NCI-H128 (cell line): ENCODE results near the gene MYH11.
"Not testable (repeated sequence)": the region's sequence is repeated elsewhere in the genome, so short reads cannot be mapped to it uniquely, and the experiment has no call there.

Experiments
- DNase-seq: peaks from one replicate; lab custom pipeline; 2025; ENCODE audit not compliant: unreplicated experiment; lab: John Stamatoyannopoulos, UW

MYH11 gene

GRCh38 chr16:15757077-15757386 is 99.8 kb downstream of the MYH11 start:
- no peak for DNase-seq

DNA sequence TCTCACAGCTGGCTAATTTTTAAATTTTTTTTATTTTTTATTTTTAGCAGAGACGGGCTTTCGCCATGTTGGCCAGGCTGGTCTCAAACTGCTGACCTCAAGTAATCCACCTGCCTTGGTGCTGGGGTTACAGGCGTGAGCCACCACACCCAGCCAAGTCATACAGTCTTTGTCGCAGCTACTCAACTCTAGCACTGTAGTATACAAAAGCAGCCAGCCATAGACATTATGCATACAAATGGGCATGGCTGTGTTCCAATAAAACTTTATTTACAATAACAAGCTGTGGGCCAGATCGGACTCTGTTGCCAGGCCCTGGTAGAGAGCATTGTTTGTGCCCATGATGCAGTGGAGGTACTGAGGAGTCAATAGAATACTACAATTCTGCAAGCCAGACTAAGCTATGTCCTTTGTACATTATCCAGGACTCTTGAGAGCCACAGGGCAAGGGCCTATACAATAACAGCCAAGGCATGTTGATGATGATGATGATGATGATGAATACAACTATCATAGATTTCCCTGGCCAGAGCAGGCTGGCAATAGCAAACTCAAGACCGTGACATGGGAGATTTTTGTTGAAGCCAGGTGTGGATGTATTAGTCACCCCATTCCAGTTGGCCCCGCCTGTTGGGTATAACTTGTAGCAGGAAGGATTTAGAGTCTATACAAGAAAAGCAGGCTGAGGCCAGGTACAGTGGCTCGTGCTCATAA is 101.8 kb downstream of the MYH11 start:
- DNase-seq, result no peak

GRCh38 chr16:15752717-15753488 is 103.9 kb downstream of the MYH11 start:
- no peak for DNase-seq

DNA sequence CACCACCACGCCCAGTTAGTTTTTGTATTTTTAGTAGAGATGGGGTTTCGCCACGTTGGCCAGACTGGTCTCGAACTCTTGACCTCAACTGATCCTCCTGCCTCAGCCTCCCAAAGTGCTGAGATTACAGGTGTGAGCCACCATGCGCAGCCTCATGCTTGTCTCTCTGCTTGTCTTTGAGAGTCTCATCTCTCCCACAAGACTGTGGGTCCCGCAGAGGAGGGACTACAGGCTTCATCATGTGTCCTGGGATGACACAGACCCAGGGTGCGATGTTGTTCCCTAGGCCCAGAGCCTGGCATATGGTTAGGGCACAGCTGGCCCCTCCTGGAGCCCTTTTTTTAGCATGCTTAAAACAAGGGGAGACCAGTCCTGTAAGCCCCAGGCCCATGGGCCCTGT is 104.9 kb downstream of the MYH11 start:
- DNase-seq, result no peak

- no peak for DNase-seq
These were observed 106.8 kb downstream of the MYH11 start for GRCh38 chr16:15749985-15750384.

DNA sequence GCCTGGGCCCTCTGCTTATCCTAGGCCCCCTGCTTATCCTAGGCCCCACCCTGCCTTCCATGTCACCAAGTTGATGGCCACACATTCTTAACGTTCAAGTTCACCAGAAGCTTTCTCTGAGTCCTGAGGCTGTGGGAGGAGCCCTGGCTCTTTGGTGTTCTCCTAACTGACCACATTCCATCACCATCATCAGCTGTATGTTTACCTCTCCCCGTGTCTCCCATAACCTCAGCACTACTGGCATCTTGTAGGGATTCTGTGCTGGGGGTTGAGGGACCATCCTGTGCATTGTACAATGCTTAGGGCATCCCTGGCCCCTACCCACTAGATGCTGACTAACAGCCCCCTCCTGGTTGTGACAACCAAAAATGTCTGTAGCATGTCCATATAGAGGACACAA is 107.5 kb downstream of the MYH11 start:
- DNase-seq, result no peak

DNA sequence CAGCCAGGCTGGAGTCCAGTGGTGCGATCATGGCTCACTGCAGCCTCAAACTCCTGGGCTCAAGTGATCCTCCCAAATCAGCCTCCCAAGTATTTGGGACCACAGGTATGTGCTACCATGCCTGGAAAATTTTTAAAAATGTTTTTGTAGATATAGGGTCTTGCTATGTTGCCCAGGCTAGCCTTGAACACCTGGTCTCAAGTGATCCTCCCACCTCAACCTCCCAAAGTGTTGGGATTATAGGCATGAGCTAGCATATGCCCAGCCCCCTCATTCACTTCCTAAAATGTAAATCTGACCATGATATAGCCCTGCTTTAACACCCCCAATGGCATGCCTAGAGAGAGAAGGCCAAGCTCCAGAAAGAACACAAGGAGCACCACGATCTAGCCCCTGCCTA is 108.2 kb downstream of the MYH11 start:
- DNase-seq, result no peak

GRCh38 chr16:15747937-15748336 is 108.9 kb downstream of the MYH11 start:
- no peak for DNase-seq

GRCh38 chr16:15746332-15746731 is 110.5 kb downstream of the MYH11 start:
- no peak for DNase-seq

DNA sequence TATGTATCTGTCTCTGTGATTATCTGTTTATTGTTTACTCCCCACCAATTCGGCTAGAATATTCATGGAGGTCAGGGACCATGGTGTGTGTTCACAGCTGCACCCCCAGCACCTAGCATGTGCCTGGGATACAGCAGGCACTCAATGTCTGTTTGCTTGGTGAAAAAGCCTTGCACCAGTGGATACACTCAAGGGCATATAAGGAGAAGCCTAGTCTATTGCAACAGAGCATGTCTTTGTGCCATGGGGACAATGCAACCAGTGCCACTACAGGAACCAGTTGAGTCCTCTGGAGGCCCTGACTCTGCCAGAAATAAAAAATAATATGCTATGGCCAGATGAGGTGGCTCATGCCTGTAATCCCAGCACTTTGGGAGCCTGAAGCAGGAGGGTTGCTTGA is 113.2 kb downstream of the MYH11 start:
- DNase-seq, result no peak

- no peak for DNase-seq
These were observed 114.1 kb downstream of the MYH11 start for GRCh38 chr16:15742716-15743115.

- no peak for DNase-seq
These were observed 115.5 kb downstream of the MYH11 start for GRCh38 chr16:15741207-15741871.

DNA sequence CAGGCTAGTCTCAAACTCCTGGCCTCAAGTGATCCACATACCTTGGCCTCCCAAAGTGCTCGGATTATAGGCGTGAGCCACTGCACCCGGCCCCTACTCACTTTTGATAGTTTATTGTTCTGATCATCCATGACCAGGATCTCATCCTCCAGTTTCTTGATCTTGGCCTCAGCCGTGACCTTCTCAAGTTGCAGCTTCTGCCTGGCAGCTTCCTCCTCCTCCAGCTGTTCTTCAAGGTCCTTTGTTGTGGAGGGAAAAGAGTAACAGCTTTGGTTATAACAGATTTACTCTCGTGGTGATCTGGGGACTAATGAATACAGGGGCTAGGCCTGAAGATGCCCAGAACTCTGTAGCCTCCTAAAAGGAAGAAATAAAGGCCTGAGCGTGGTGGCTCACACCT is 116.9 kb downstream of the MYH11 start:
- no peak for DNase-seq

DNA sequence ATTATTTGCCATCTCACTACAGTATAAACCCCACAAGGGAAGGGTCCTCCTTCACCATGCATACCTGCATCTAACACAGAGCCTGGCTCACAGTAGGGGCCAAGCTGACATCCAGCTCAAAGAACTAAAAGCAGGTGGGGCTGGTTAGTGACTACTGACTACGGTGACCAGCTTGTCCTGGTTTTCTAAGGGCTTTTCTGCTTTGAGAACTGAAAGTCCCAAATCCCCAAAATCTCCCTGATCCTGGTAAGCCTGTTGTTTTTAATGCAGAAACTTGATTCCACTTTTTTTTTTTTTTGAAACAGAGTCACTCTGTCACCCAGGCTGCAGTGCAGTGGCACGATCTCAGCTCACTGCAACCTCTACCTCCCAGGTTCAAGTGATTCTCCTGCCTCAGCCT is 117.4 kb downstream of the MYH11 start:
- DNase-seq, result no peak

- DNase-seq, result no peak
These were observed 119.6 kb downstream of the MYH11 start for GRCh38 chr16:15737140-15737644.

GRCh38 chr16:15736529-15736928 is 120.3 kb downstream of the MYH11 start:
- DNase-seq, result no peak

GRCh38 chr16:15735610-15736009 is 121.2 kb downstream of the MYH11 start:
- no peak for DNase-seq

DNA sequence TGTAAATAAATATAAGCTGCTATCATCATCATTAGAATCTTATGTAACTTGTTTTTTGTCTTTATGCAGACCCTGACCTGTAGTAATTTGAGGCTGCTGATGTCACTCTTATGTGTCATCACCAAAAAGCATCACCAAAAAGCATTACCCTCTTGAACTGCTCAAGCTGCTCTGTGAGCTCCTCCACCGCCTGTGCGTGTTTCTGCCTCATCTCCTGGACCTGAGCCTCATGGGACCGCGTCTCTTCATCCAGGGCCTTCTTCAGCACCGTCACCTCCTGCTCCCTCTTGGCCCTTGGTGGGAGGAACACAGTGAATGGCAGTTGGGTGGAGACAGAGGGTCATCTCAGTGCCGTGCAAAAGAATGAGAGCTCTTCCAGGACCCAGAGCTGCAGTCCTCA is 124.4 kb downstream of the MYH11 start:
- DNase-seq, result no peak

GRCh38 chr16:15729152-15729551 is 127.7 kb downstream of the MYH11 start:
- no peak for DNase-seq

GRCh38 chr16:15727697-15728096 is 129.1 kb downstream of the MYH11 start:
- DNase-seq, result not testable (repeated sequence)

DNA sequence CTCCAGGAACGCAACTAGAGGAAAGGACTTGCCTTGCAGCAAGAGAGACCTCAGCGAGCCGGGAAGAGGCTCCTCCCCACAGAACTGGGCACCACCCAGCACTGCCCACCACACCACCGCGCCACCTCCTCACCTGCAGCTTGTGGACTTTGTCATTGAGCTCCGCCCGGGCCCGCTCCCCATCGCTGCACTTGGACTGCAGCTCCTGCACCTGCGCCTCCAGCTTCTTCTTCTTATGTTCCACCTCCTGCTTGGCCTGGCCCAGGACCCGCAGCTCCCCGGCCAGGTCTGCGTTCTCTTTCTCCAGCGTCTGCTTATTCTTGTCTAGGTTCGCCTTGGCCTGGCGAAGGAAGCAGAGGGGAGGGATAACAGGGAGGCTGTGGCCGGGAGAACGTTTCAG is 130.1 kb downstream of the MYH11 start:
- no peak for DNase-seq

DNA sequence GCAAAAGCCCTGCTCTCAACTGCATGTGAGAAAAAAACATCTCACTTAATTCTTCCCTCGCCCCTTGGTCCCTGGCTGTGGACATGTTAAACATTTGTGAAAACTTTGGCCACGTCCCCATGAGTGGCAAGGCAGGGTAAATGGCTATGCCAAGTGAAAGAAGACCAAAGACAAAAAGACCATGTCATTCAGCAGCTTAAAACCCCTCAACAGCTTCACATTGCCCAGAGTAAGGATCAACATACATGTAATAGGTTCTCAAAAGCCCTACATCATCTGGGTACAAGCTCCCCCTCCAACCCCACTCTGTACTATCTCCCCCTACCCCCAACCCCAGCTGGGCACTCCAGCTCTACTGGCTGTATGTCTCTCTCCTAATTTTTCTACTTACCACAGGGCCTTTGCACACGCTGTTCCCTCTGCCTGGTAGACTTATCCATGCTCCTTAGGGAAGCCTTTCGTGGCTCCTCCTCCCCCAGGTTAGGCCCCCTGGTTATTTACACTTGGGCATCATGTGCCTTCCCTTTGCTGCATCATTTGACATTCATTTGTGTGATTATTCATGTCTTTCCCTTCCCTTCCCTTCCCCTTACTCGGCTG is 131.1 kb downstream of the MYH11 start:
- DNase-seq, result no peak
